IPS DF 6.9 (cell line): ENCODE results near the gene HRAS.
"Not testable (repeated sequence)": the region's sequence is repeated elsewhere in the genome, so short reads cannot be mapped to it uniquely, and the experiment has no call there.

Source experiments
- DNase-seq: peaks from one replicate; pipeline ENCODE4 v3.0.0-alpha.2; 2013; ENCODE audit warnings: low read depth, low spot score
- H3K27ac ChIP-seq: one replicate; pipeline ENCODE4 v1.5.1; 2013; ENCODE audit warnings: low read length, control low read depth
- H3K27me3 ChIP-seq: 2 replicates; pipeline ENCODE4 v1.6.1; 2013; ENCODE audit warnings: mild to moderate bottlenecking, low read length; ENCODE audit not compliant: control insufficient read depth, insufficient read depth
- H3K36me3 ChIP-seq: 2 replicates; pipeline ENCODE4 v1.6.1; 2013; ENCODE audit warnings: low read length; ENCODE audit not compliant: control insufficient read depth, insufficient read depth
- H3K4me1 ChIP-seq: 2 replicates; pipeline ENCODE4 v1.6.1; 2013; ENCODE audit warnings: low read length; ENCODE audit not compliant: control insufficient read depth, insufficient read depth
- H3K4me3 ChIP-seq: 2 replicates; pipeline ENCODE4 v1.5.1; 2013; ENCODE audit warnings: mild to moderate bottlenecking, low read length
- H3K9me3 ChIP-seq: 2 replicates; pipeline ENCODE4 v1.6.1; 2013; ENCODE audit warnings: low read length, inconsistent platforms; ENCODE audit not compliant: control insufficient read depth, insufficient read depth
- WGBS: extraction: QIAGEN DNeasy Blood & Tissue Kit; methylation state at CpG from one replicate; pipeline ENCODE4 v1.1.7; 2013; ENCODE audit warnings: mixed read lengths, missing lambda C conversion rate; ENCODE audit not compliant: insufficient read length, insufficient coverage; 5-methylcytosine and 5-hydroxymethylcytosine counted together

The HRAS gene

DNA sequence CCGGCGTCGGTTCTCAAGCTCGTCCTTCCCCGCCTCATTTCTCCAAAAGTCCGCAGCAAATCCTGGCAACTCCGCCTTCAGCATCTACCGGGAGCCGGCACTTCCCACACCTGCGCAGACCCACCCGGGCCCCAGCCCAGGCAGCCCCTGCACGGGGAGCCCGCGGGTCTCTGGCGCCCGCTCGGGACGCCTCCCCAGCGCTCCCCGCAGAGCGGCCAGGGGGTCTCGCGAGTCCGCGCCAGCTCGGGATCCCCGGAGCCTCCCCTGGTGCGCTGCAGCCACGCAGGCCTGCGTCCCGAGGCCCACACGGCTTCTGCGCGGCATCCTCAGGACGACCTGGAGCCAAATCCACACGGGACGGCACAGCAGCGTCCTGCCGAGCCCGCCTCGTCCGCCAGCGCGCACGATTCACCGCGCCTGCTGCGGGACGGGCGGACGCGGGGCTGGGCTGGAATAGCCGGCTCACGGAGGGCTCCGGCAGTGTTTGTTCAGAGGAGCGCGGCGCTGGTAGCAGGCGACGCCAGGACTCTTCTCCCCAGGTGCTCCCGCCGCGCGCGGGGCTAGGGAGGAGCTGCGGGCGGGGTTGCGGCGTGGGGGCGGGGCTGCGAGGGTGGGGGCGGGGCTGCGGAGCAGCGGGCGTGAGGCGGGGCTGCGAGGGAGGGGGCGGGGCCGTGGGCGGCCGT is 40.1 kb upstream of the HRAS start:
- Histone ChIP-seq H3K27ac (no peak overlapping the region), H3K9me3 (no peaks in the 10 kb centered on the region), H3K4me3 (peak overlapping the region; percentile 80), H3K27me3 (peaks cover 5% of the 10 kb centered on the region; the same call in 1 of the 2 replicates), H3K4me1 (peaks cover 14% of the 10 kb centered on the region), H3K36me3 (no peaks in the 10 kb centered on the region)
- DNase-seq = no peak
- no CpG with 5 or more reads among the region's 81 CpGs for WGBS

DNA sequence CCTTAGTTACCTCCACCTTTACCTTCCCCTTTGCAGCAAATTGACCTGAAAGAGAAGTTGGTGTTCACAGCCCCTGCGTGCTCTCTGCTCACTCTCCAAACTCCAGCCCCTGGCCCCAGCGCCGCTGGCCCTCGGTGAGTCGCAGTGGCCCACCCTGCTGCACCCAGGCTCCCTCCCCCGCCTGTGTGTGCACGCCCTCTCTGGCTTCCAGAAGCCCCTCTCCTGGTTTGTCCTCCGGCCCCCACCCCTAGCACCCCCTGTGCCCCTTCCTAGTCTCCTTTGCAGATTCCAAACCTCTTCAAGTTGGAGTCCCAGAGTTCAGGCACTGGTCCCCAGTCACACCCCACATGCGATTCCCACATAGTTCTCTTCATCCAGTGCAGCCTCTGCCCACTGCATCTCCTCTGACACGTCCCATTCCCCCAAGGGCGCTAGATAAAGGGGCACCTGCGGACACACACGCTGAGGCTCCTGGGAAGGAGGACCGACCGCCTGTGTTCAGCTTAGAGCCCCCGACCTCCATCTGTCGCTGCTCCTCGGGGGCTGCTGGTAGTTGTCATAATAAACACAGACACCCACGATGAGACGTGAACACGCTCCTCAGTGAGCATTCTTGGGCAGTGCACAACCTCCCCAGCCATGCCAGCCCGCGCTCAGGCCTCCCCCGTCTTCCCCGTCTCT is 39.4 kb upstream of the HRAS start:
- H3K36me3 ChIP-seq = no peaks in the 10 kb centered on the region
- H3K4me3 ChIP-seq = peak overlapping the region; percentile 80; the same call in 1 of the 2 replicates
- no peak for DNase-seq
- peaks cover 5% of the 10 kb centered on the region; the same call in 1 of the 2 replicates for H3K27me3 ChIP-seq
- no CpG with 5 or more reads among the region's 25 CpGs for WGBS
- peaks cover 14% of the 10 kb centered on the region for H3K4me1 ChIP-seq
- H3K27ac ChIP-seq = no peak overlapping the region
- no peaks in the 10 kb centered on the region for H3K9me3 ChIP-seq

DNA sequence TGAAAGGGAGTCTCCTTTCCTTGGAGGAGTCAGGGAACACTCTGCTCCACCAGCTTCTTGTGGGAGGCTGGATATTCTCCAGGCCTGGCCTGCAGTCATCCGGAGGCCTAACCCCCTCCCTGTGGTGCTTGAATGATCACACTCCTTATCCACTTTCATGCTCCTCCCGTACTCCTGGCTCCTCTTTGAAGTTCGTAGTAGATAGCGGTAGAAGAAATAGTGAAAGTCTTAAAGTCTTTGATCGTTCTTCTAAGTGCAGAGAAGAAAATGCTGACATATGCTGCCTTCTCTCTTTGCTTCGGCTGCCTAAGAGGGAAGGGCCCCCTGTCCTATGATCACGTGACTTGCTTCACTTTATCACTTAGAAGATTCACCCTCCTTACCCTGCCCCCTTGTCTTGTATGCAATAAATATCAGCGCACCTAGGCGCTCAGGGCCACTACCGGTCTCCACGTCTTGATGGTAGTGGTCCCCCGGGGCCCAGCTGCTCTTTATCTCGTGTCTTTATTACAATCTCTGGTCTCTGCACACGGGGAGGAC is 38.7 kb upstream of the HRAS start:
- DNase-seq, H3K27ac ChIP-seq, H3K9me3 ChIP-seq, H3K27me3 ChIP-seq, H3K4me3 ChIP-seq, H3K36me3 ChIP-seq: not testable (repeated sequence)
- WGBS = no CpG with 5 or more reads among the region's 14 CpGs
- peaks cover 14% of the 10 kb centered on the region for H3K4me1 ChIP-seq

DNA sequence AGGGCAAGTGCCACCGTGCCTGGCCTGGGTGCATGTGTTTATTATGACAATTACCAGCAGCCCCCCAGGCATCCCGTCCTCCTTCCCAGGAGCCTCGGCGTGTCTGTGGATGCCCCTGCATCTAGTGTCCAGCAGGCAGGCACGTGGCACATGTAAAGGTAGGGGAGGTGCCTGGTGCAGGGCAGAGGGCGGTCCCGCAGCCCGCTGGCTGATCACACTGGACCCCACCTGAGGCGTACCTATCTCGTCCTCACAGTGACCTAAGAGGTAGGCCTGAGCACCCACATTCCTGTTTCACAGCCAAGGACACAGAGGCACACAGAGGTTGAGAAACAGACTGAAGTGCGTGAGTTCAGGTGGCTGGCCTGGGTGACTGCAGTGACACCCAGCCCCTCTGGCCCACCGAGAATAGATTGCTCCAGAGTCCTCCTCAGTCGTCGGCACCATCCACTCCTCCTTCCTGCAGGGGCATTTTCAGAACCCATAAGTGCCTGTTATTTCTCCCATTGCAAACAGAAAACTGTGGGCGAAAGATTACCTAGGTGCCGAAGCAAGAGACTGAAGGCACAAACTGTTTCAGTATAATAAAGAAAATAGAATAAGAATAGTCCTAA is 37.9 kb upstream of the HRAS start:
- peaks cover 14% of the 10 kb centered on the region for H3K4me1 ChIP-seq
- no peaks in the 10 kb centered on the region for H3K9me3 ChIP-seq
- no CpG with 5 or more reads among the region's 16 CpGs for WGBS
- no peak overlapping the region for H3K4me3 ChIP-seq
- no peaks in the 10 kb centered on the region for H3K36me3 ChIP-seq
- no peak overlapping the region for H3K27ac ChIP-seq
- no peak for DNase-seq
- H3K27me3 ChIP-seq = peaks cover 5% of the 10 kb centered on the region; the same call in 1 of the 2 replicates

DNA sequence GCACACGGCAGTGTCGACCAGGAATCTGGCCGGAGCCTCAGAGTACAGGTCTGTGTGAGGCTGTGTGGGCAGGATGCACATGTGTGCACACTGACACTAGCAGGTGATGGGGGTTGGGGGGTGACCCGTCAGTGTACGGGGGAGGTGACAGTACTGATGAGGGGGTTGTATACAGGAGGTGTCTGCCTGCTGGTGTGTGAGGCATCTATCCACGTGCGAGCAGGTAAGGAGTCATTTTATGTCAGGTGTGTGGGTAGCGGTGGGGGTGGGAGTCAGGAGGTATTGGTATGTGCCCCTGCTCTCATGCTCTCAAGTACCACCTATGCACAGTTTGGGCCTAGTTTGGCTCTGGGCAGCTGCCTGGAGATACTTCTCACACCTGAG is 36.4 kb upstream of the HRAS start:
- WGBS = no CpG with 5 or more reads among the region's 8 CpGs
- Histone ChIP-seq H3K4me3 (no peak overlapping the region), H3K27me3 (peaks cover 5% of the 10 kb centered on the region; the same call in 1 of the 2 replicates), H3K4me1 (peaks cover 14% of the 10 kb centered on the region), H3K27ac (no peak overlapping the region), H3K9me3 (no peaks in the 10 kb centered on the region), H3K36me3 (no peaks in the 10 kb centered on the region)
- no peak for DNase-seq

DNA sequence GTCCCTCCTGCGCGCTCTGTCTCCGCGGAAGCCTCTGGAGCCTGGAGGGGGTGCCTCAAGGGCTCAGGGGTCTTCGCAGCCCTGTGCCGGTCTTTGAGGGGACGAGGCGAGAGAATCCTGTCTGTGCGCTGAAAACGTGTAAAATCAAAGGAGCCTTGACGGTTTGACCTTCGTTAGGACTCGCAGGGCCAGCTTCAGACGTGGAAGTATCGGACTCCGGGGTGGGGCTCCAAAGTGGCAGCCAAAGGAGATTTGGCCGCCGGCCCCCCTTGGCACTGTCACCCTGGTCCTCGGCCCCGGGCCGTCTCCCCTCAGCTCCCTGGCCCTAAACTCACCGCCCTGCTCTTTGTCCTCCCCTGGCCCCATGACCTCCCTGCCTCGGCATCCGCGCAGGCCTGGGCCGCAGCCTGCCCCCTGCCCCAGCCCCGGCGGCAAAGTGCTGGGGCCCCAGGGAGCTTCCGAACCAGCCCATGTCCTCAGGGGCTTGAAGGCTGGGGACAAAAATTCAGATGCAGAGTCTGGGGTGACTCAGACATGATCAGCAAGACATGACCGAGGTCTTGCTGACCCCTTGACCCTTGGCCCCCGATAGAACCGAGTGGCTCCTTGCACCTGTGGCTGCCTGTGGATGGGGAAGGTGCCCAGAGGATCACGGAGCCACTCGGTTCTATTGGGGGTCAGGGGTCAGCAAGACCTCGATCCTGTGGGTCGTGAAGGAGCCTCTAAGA is 33.9 kb upstream of the HRAS start:
- Histone ChIP-seq H3K4me1 (peaks cover 15% of the 10 kb centered on the region), H3K9me3 (no peaks in the 10 kb centered on the region), H3K27me3 (no peaks in the 10 kb centered on the region), H3K36me3 (no peaks in the 10 kb centered on the region), H3K27ac (no peak overlapping the region), H3K4me3 (peak overlapping the region; percentile 74; the same call in 1 of the 2 replicates)
- WGBS = no CpG with 5 or more reads among the region's 36 CpGs
- no peak for DNase-seq

DNA sequence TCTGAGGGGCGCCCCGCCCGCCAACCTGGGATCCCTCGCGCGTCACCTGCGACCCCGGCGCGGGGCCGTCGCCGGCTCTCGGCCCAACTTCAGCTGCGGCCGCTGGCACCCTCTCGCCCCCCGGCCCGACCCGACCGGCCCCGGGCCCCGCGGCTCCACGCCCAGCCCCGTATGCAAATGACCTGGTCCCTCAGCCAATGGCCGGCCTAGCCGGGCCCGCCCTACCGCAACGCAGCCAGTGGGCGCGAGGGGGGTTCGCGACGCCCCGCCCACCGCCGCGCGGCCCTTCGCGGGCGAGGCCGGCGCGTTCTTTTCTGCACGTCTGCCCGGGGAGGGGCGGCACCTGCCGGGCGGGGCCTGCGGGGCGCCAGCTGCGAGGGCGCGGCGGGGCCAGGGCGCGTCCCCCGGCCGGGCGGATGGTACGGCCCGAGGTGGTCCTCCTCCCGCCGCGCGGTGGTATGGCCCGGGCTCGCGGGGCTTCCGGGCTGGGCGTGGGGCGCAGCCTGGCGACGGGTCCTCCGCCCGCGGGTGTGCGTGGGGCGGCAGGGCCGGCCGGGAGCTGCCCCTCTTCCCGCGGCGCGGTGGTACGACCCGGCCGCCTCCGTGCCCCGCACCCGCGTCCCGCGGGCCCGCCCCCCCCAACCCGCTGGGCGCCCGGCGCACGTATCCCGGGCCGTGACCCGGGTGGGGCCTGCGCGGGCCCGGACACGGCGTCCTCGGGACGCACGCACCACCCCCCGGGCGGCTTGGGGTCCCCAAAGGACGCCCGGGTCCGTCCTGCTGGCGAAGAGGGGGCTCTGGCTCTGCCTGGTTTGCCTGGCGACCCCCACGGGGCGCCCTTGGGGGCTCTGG is 33.2 kb upstream of the HRAS start:
- Histone ChIP-seq H3K9me3 (no peaks in the 10 kb centered on the region), H3K4me1 (peaks cover 15% of the 10 kb centered on the region), H3K4me3 (peak overlapping the region; percentile 74; the same call in 1 of the 2 replicates), H3K27me3 (no peaks in the 10 kb centered on the region), H3K36me3 (no peaks in the 10 kb centered on the region), H3K27ac (no peak overlapping the region)
- DNase-seq = no peak
- WGBS = no CpG with 5 or more reads among the region's 123 CpGs

DNA sequence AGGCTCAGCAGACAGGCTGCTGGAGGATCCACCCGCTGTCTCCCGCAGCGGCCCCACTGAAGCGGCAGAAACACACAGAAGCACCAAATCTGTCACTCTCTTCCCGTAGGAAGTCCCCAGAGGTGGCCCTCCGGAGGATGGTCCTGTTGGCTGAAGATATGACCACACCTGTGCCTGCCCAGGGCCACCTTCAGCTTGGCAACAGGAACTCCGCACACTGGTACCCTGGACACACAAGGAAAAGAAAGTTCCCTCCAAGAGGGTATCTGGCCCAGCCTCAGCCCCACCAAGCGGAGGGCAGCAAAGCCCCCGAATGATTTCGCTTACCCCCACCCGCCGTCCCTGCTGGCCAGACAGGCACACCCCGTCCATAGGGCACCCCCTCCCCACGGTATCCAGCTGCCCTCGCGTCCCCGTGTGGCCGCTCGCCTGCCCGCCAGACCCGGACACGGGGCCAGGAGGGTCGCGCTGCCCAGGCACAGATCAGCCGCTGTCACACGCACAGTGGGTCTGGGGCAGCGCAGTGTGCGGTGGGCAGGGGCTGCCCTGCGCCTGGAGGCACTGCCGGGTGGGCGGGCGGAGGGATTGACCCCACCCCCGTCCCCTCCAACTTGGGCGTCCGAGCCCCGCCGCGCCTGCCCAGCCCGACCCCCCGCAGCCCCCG is 32.4 kb upstream of the HRAS start:
- peak overlapping the region; percentile 74; the same call in 1 of the 2 replicates for H3K4me3 ChIP-seq
- no peaks in the 10 kb centered on the region for H3K27me3 ChIP-seq
- 0 out of 2 replicates have a peak, but pooled peaks cover 3% of the 10 kb centered on the region for H3K36me3 ChIP-seq
- peaks cover 13% of the 10 kb centered on the region for H3K4me1 ChIP-seq
- no peak overlapping the region for H3K27ac ChIP-seq
- DNase-seq = no peak
- no CpG with 5 or more reads among the region's 41 CpGs for WGBS
- no peaks in the 10 kb centered on the region for H3K9me3 ChIP-seq

DNA sequence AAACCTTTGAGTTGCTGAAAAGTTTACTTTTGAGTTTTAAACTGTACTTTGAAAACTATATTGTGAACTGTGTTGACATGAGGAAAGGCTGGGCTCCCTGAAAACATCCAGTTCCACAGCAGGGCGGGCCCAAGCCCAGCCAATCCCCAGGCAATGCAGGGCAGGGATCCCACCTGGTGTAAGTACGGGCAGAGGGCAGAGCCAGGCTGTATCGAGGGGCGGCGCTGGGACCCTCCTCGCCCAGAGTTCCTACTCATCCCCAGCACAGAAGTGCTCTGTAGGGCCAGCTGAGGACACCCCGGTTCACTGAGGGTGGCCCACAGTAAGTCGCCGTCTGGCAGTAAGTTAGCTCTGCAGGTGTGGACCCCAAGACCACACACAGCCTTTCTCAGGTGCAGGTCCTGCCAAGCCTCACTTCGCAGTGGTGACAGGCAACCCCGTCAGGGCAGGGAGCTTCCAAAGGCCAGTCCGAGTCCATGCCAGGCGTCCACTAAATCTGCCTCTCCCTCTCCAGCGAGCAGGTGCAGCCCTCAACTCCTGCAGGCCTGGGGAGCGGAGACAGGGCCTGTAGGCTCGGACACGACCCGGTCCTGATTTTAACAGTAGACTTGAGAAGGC is 31.7 kb upstream of the HRAS start:
- no peak for DNase-seq
- Histone ChIP-seq H3K27ac (no peak overlapping the region), H3K9me3 (no peaks in the 10 kb centered on the region), H3K4me1 (peaks cover 13% of the 10 kb centered on the region), H3K36me3 (0 out of 2 replicates have a peak, but pooled peaks cover 3% of the 10 kb centered on the region), H3K27me3 (no peaks in the 10 kb centered on the region), H3K4me3 (peak overlapping the region; percentile 74; the same call in 1 of the 2 replicates)
- WGBS = no CpG with 5 or more reads among the region's 18 CpGs
